Stimulated activated naive B cell treated with anti-CD40 and anti-IgM and Interleukin-4, amounts not matched to agents 10 μg/mL and 1 μg/mL and 100 μg/mL, for 72 hours (primary cell): Measurements from ENCODE around the gene TTLL13.
"Not testable (repeated sequence)": the region's sequence is repeated elsewhere in the genome, so short reads cannot be mapped to it uniquely, and the experiment has no call there.

Source experiments
- ATAC-seq, 2 donors: fragments of 150-1000 bp; cut with Tn5 transposase; replicated peaks; 2 replicates each; pipeline ENCODE4 v1.10.0; 2021; ENCODE audit warnings: moderate library complexity in 1 of 2
- DNase-seq: peaks from one replicate; pipeline ENCODE4 v3.0.0; 2021
- H3K27ac Mint-ChIP-seq: one replicate; pipeline ENCODE4 v1.8.0; 2022; ENCODE audit warnings: mild to moderate bottlenecking, mixed read lengths
- H3K27me3 Mint-ChIP-seq, 2 donors: one replicate each; pipeline ENCODE4 v1.8.0; 2022; ENCODE audit warnings: mixed read lengths in 2 of 2
- H3K36me3 Mint-ChIP-seq, 2 donors: one replicate each; pipeline ENCODE4 v1.8.0; 2022; ENCODE audit warnings: mixed read lengths in 2 of 2, mild to moderate bottlenecking in 1 of 2
- H3K4me1 Mint-ChIP-seq, 2 donors: one replicate each; pipeline ENCODE4 v1.8.0; 2022; ENCODE audit warnings: mixed read lengths in 2 of 2, mild to moderate bottlenecking in 1 of 2
- H3K4me3 Mint-ChIP-seq, 2 donors: one replicate each; pipeline ENCODE4 v1.8.0; 2022; ENCODE audit warnings: mild to moderate bottlenecking in 2 of 2, mixed read lengths in 2 of 2, moderate library complexity in 1 of 2
- H3K9me3 Mint-ChIP-seq, 2 donors: one replicate each; pipeline ENCODE4 v1.8.0; 2022; ENCODE audit warnings: mixed read lengths in 2 of 2, mild to moderate bottlenecking in 1 of 2

The TTLL13 gene

DNA sequence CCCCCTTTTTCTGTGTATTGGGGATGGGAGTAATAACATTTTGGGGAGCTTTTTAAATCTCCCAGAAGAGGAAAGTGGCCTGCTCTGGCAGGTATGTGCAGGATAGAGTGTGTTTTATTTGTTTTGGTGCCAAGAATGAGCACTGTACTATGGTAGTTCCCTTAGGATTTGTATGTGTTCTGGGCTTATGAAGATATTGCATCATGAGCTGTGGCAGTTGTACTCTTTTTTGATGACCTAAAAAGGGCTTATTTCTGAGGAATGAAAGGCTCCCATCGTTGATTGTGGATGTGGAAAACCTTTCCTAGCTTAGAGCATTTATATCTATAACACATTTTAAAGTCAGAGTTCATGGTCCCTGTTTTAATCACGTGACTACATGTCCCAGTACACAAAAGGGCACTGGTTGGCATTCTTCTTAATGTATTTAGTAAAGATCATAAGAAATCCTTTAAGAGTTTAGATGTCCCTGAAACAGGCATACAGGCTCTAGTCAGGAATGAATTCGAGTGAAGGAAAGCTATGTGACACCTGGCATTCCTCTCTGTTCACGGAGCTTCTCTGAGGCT is 47.0 kb downstream of the TTLL13 start:
- H3K27ac Mint-ChIP-seq, DNase-seq, H3K9me3 Mint-ChIP-seq, H3K4me3 Mint-ChIP-seq, ATAC-seq, H3K36me3 Mint-ChIP-seq: not testable (repeated sequence)
- Mint-ChIP-seq H3K27me3 (peaks cover 6 to 14% of the 10 kb centered on the region in 2 donors), H3K4me1 (peaks cover 9 to 16% of the 10 kb centered on the region in 2 donors)

DNA sequence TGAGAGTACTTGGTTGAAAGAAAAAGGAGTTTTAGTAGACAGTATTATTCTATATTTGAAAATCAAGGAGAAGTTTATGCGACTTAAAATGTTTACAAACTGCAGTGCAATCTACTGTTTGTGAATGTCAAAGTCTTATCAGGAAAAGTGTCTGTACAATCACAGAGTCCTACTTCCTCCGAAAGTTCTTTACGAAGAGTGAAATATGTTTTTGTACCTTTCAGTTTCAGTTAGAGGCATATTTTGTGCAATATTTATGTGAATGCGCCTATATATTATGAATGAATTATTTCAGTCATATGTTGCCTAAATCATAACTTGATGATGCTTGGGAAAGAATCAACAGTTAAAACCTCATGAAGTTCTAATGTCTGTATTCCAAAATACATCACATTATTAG is 47.7 kb downstream of the TTLL13 start:
- Mint-ChIP-seq H3K4me3 (no peak overlapping the region), H3K4me1 (peaks cover 9 to 18% of the 10 kb centered on the region in 2 donors), H3K27me3 (peaks cover 6 to 14% of the 10 kb centered on the region in 2 donors), H3K27ac (no peak overlapping the region), H3K9me3 (no peaks in the 10 kb centered on the region), H3K36me3 (no peaks in the 10 kb centered on the region)
- ATAC-seq = no peak
- no peak for DNase-seq

DNA sequence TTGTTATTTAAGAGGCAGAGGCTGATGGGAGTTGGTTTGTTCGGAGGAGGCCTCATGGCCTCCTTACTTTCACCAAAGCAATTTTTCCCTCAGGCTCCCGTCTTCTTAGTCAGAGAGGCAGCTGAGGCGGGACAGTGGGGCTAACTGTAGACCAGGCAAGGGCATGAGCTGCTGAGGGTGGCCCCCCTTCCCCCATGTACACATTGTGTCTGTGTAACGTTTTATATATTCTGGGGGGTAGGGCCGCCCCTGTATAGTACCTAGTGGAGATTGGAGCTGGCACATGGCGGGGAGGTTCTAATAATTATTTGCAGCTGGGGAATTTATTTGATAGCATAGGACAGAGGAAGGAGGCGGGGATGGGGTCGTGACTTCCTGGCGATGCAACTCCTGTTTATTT is 51.2 kb downstream of the TTLL13 start:
- no peak overlapping the region for H3K27ac Mint-ChIP-seq
- H3K9me3 Mint-ChIP-seq = no peaks in the 10 kb centered on the region
- H3K36me3 Mint-ChIP-seq = no peaks in the 10 kb centered on the region
- H3K27me3 Mint-ChIP-seq = no peaks in the 10 kb centered on the region
- ATAC-seq (no peak), DNase-seq (no peak)
- H3K4me1 Mint-ChIP-seq = peaks cover 3 to 8% of the 10 kb centered on the region in 2 donors
- H3K4me3 Mint-ChIP-seq = no peak overlapping the region

DNA sequence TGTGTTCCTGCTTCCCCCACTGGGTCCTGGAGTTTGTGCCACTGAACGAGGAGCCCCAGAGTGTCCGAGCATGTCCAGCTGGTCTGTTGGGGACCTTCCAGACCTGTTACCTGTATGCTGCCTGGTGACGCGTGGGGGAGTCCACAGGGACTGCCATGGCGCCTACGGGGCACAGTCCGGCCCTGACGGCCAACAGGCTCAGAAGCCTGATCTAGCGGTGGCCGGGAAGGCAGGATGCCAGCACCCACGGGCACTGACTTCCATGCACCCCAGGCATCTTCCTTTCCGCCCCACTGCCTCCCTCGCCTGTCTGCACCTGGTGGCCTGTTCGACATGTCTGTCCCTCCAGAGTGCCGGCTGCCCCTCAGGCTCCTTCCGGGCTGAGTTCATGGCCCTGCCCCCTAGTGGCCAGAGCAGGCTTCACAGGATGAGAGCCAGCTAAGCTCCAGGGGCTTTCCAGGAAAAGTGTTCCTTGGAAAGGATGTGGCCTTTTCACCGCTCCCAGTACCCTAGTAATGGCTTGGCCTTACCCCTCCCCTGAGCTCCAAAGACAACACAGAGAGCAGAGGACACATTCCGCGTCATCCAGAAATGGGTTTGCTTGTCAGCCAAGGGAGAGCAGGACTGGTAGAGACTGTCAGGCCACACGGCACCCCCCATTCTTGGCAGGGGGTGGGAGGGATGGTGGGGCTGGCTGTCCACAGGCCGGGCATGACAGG is 51.8 kb downstream of the TTLL13 start:
- peak; percentile 68 to 70 for ATAC-seq
- Mint-ChIP-seq H3K9me3 (no peaks in the 10 kb centered on the region), H3K4me3 (peak overlapping the region in 1 of 2 donors; percentile 53), H3K27ac (no peak overlapping the region), H3K27me3 (no peaks in the 10 kb centered on the region), H3K36me3 (no peaks in the 10 kb centered on the region), H3K4me1 (peaks cover 3 to 10% of the 10 kb centered on the region in 2 donors)
- peak; percentile 35 for DNase-seq

DNA sequence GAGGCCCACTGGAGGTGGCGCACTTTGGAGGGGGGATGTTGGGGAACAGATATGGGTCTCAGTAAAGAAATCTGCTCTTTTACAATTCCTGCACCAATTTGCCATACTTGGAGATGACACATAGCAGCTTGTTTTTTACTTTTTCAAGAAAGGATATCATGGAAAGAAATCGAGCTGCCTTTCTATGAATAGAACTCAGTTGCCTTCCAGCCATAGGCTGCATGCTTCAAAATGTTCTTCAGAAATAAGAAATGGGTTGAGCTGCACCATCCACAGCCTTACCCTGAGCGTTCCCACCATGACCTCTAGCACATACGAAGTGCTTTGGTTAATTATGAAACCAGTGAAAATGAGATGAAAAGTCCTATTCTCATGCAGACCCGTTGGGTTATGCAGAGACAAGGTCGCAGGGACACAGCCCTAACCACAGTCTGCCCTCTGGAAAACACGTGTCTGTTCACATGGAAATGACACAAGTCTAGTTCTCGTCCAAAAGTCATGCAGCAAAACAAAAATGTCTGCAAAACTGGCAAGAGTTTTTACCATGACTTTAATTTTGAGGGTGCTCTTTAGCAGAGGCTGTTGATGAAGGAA is 52.4 kb downstream of the TTLL13 start:
- no peak overlapping the region for H3K27ac Mint-ChIP-seq
- ATAC-seq = no peak
- H3K4me3 Mint-ChIP-seq = no peak overlapping the region
- no peak for DNase-seq
- H3K9me3 Mint-ChIP-seq = no peaks in the 10 kb centered on the region
- H3K4me1 Mint-ChIP-seq = peaks cover 7 to 17% of the 10 kb centered on the region in 2 donors
- no peaks in the 10 kb centered on the region for H3K36me3 Mint-ChIP-seq
- no peaks in the 10 kb centered on the region for H3K27me3 Mint-ChIP-seq

DNA sequence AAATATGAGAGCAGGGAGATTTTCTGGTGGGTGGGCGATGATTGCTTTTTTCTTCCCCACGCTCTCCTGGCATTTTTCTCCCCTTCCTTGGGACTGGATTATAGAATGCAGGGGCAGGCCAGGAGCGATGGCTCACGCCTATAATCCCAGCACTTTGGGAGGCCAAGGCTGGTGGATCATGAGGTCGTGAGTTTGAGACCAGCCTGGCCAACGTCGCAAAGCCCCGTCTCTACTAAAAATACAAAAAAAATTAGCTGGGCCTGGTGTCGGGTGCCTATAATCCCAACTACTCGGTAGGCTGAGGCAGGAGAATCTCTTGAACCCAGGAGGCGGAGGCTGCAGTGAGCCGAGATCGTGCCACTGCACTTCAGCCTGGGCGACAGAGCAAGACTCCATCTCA is 56.0 kb downstream of the TTLL13 start:
- not testable (repeated sequence) for H3K27me3 Mint-ChIP-seq, DNase-seq, H3K9me3 Mint-ChIP-seq, H3K4me3 Mint-ChIP-seq, H3K36me3 Mint-ChIP-seq, H3K27ac Mint-ChIP-seq, ATAC-seq
- peaks cover 10 to 20% of the 10 kb centered on the region in 2 donors for H3K4me1 Mint-ChIP-seq

DNA sequence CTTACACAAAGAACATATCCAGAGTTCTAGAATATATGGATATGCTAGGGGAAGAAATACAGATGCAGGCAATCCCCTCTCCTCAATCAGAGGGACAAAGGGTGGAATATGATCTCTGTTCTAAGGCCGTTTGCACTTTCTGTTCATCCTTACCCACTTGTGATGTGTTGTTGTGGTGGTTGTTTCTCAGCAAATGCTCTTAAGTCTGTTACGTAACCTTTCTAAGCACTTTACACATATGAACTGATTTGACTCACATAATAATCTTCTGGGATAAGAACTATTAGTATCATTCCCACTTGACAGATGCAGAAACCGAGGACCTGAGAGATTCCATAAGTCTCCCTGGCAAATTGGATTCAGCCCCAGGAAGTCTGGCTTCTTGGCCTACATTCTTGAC is 56.6 kb downstream of the TTLL13 start:
- no peaks in the 10 kb centered on the region for H3K36me3 Mint-ChIP-seq
- no peaks in the 10 kb centered on the region for H3K9me3 Mint-ChIP-seq
- H3K4me3 Mint-ChIP-seq = no peak overlapping the region
- no peak for DNase-seq
- peaks cover 10 to 18% of the 10 kb centered on the region in 2 donors for H3K4me1 Mint-ChIP-seq
- H3K27me3 Mint-ChIP-seq = no peaks in the 10 kb centered on the region
- H3K27ac Mint-ChIP-seq = no peak overlapping the region
- ATAC-seq = no peak

DNA sequence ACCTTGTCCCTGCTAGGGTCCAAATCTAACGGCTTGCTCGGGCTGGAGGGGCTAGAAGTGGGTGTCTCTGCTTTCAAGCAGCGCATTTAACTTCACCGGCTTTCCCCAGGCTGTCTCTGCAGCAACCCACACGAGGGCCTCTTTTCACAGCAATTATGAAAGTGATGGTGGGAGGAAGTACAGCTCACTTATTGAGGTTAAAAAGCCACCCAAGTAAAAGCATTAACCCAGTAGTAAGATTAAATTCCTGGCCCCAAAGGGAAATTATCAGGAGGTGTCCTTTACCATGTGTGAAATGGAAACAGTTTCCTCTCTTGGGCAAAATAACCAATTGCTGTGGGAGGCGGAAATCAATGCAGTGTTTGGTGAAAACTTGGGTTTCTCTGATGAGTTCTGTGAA is 57.2 kb downstream of the TTLL13 start:
- DNase-seq = no peak
- Mint-ChIP-seq H3K4me1 (peaks cover 7 to 12% of the 10 kb centered on the region in 2 donors), H3K27ac (no peak overlapping the region), H3K27me3 (no peaks in the 10 kb centered on the region), H3K36me3 (no peaks in the 10 kb centered on the region), H3K4me3 (no peak overlapping the region), H3K9me3 (no peaks in the 10 kb centered on the region)
- peak; percentile 87 to 97 for ATAC-seq

DNA sequence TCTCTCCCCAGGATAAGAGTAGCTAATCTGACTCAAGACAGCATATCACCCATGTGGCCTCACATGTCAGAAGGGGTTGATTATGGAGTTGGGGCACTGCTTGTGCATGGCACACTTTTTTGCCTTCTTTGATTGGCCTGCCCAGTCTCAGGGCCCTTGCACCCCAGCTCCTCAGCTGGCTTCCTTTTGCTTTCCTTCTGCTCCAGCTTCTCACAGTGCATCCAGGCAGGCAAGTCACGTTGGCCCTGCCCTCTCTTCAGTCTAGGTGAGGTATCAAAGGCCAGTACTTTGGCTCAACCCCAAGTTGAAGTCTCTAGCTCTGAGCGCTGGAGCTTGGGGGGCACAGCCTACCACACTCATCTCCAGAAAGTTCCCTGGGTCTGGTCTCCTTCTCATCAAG is 58.3 kb downstream of the TTLL13 start:
- H3K36me3 Mint-ChIP-seq = no peaks in the 10 kb centered on the region
- H3K4me1 Mint-ChIP-seq = peaks cover 7 to 12% of the 10 kb centered on the region in 2 donors
- H3K9me3 Mint-ChIP-seq = no peaks in the 10 kb centered on the region
- no peak overlapping the region for H3K4me3 Mint-ChIP-seq
- no peak for DNase-seq
- H3K27ac Mint-ChIP-seq = no peak overlapping the region
- no peak for ATAC-seq
- peaks cover 0 to 3% of the 10 kb centered on the region in 2 donors for H3K27me3 Mint-ChIP-seq

DNA sequence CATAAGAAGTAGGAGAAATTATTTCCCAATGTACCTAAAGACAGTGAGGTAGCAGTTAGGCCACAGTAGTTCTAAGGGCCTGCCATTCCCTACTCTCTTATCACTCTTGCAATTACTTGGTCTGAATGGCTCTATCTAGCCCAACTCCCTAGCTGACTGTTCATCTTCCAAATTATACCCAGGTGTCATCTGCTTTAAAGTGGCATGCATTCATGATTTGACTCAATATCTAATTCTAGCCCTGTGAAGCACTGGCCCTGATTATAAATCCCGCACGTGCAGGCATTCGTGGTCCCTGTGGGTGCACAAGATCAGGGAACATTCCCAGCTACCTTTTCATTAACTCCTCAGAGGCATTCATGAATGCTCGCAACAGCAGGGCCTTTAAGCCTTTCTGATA is 59.7 kb downstream of the TTLL13 start:
- DNase-seq = no peak
- ATAC-seq = no peak
- no peaks in the 10 kb centered on the region for H3K9me3 Mint-ChIP-seq
- peaks cover 7 to 12% of the 10 kb centered on the region in 2 donors for H3K4me1 Mint-ChIP-seq
- H3K27me3 Mint-ChIP-seq = peaks cover 0 to 6% of the 10 kb centered on the region in 2 donors
- H3K27ac Mint-ChIP-seq = no peak overlapping the region
- no peak overlapping the region for H3K4me3 Mint-ChIP-seq
- no peaks in the 10 kb centered on the region for H3K36me3 Mint-ChIP-seq
